ENCODE measurements around the gene CDC16.

DNA sequence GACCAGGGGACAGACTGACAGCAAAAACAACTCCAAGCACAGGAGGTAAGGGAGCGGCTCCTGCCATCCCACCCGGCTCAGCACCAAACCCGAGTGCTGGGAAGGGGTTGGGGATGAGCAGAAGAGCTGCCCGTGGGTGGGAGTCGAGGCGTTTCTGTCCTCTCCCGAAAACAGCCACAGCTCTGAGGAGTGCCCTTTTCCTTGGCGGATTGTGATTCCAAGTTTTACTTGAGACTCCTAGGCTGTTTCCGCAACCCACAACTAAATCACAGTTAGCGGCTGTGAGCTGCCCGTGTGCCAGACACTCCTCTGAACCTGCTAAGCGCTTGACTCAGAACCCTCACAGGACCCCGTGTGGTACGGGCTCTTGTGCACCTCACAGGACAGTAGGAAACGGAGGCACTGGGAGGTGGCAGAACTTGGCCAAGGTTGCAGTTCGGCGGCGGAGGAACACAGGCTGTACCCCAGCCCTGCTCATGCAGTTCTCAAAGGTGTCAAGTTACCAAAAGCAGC lies 34.2 kb upstream of the CDC16 start:
- TF ChIP-seq, protein P1, sequence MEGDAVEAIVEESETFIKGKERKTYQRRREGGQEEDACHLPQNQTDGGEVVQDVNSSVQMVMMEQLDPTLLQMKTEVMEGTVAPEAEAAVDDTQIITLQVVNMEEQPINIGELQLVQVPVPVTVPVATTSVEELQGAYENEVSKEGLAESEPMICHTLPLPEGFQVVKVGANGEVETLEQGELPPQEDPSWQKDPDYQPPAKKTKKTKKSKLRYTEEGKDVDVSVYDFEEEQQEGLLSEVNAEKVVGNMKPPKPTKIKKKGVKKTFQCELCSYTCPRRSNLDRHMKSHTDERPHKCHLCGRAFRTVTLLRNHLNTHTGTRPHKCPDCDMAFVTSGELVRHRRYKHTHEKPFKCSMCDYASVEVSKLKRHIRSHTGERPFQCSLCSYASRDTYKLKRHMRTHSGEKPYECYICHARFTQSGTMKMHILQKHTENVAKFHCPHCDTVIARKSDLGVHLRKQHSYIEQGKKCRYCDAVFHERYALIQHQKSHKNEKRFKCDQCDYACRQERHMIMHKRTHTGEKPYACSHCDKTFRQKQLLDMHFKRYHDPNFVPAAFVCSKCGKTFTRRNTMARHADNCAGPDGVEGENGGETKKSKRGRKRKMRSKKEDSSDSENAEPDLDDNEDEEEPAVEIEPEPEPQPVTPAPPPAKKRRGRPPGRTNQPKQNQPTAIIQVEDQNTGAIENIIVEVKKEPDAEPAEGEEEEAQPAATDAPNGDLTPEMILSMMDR (IDR thresholded peaks at IDR 0.05): no peak
- TF ChIP-seq POLR2A (IDR thresholded peaks at IDR 0.05) (no peak), POLR2AphosphoS5 (IDR thresholded peaks at IDR 0.05) (no peak), EP300 (IDR thresholded peaks at IDR 0.05) (no peak)

Measured in gastroesophageal sphincter (tissue), 3 donors.